Activated CD4-positive, alpha-beta T cell treated with anti-CD3 and anti-CD28 coated beads, Interleukin-2, amount 10 ng/mL, durations not matched to agents 24 days and 14 days (primary cell): Measurements from ENCODE around the gene ARID5B. TPM values are rescaled to one million over a fixed set of nuclear protein-coding genes. Genes with fewer than 3 reads are reported as not detected.
A peak's percentile ranks its signal among the peaks of the same experiment; 100 is the strongest.

Experiments used
- DNase-seq: peaks from one replicate; pipeline ENCODE4 v3.0.0; 2022
- H3K27ac Mint-ChIP-seq: one replicate; pipeline ENCODE4 v1.8.0; 2022; ENCODE audit warnings: mild to moderate bottlenecking, mixed read lengths
- H3K27me3 Mint-ChIP-seq: one replicate; pipeline ENCODE4 v1.8.0; 2022; ENCODE audit warnings: mixed read lengths
- H3K36me3 Mint-ChIP-seq: one replicate; pipeline ENCODE4 v1.8.0; 2022; ENCODE audit warnings: low read depth, mild to moderate bottlenecking, mixed read lengths
- H3K4me1 Mint-ChIP-seq: one replicate; pipeline ENCODE4 v1.8.0; 2021; ENCODE audit warnings: mixed read lengths
- H3K4me3 Mint-ChIP-seq: one replicate; pipeline ENCODE4 v1.8.0; 2022; ENCODE audit warnings: mild to moderate bottlenecking, moderate library complexity, mixed read lengths
- H3K9me3 Mint-ChIP-seq: one replicate; pipeline ENCODE4 v1.8.0; 2021; ENCODE audit warnings: mixed read lengths
- intact Hi-C: fragments of 100-400 bp; cut with micrococcal nuclease; formaldehyde crosslinking; loops from one replicate; pipeline ENCODE4 v1.15.1; 2023
- total RNA-seq: library from RNA; stranded (reverse); gene quantifications from 2 replicates; pipeline ENCODE4 v1.2.3, GENCODE V29; 2022

ARID5B gene
- total RNA-seq, 1 donor from 2014 or later, result 58.2 TPM

- intact Hi-C loops, result no loop called here
- Mint-ChIP-seq H3K9me3 (peaks cover 3% of the 10 kb centered on the region), H3K27ac (peak overlapping the region; percentile 88), H3K4me1 (peaks cover 70% of the 10 kb centered on the region), H3K4me3 (no peak overlapping the region), H3K36me3 (peaks cover 82% of the 10 kb centered on the region), H3K27me3 (no peaks in the 10 kb centered on the region)
- DNase-seq, result no peak
Observed at GRCh38 chr10:62085821-62086220, 184.3 kb downstream of the ARID5B start.

- no peak overlapping the region for H3K27ac Mint-ChIP-seq
- H3K4me3 Mint-ChIP-seq, result no peak overlapping the region
- H3K4me1 Mint-ChIP-seq, result peaks cover 62% of the 10 kb centered on the region
- peaks cover 85% of the 10 kb centered on the region for H3K36me3 Mint-ChIP-seq
- intact Hi-C loops, result no loop called here
- H3K9me3 Mint-ChIP-seq, result peaks cover 3% of the 10 kb centered on the region
- H3K27me3 Mint-ChIP-seq, result no peaks in the 10 kb centered on the region
- no peak for DNase-seq
Observed at GRCh38 chr10:62087329-62087728, 185.8 kb downstream of the ARID5B start.

- H3K36me3 Mint-ChIP-seq, result peaks cover 89% of the 10 kb centered on the region
- intact Hi-C loops, result no loop called here
- H3K27me3 Mint-ChIP-seq, result no peaks in the 10 kb centered on the region
- peak overlapping the region; percentile 50 for H3K27ac Mint-ChIP-seq
- H3K4me1 Mint-ChIP-seq, result peaks cover 57% of the 10 kb centered on the region
- DNase-seq, result no peak
- H3K9me3 Mint-ChIP-seq, result peaks cover 3% of the 10 kb centered on the region
- H3K4me3 Mint-ChIP-seq, result no peak overlapping the region
Observed at GRCh38 chr10:62088786-62089185, 187.3 kb downstream of the ARID5B start.

- Mint-ChIP-seq H3K36me3 (peaks cover 93% of the 10 kb centered on the region), H3K27me3 (no peaks in the 10 kb centered on the region), H3K4me1 (peaks cover 47% of the 10 kb centered on the region), H3K27ac (no peak overlapping the region), H3K9me3 (no peaks in the 10 kb centered on the region), H3K4me3 (no peak overlapping the region)
- DNase-seq, result no peak
- intact Hi-C loops, result no loop called here
Observed at GRCh38 chr10:62092301-62093030, 191.0 kb downstream of the ARID5B start.

GRCh38 chr10:62093863-62094291, 192.4 kb downstream of the ARID5B start:
- no peaks in the 10 kb centered on the region for H3K9me3 Mint-ChIP-seq
- no peak overlapping the region for H3K4me3 Mint-ChIP-seq
- H3K27me3 Mint-ChIP-seq, result no peaks in the 10 kb centered on the region
- DNase-seq, result no peak
- peaks cover 92% of the 10 kb centered on the region for H3K36me3 Mint-ChIP-seq
- H3K4me1 Mint-ChIP-seq, result peaks cover 47% of the 10 kb centered on the region
- intact Hi-C loops, result no loop called here
- H3K27ac Mint-ChIP-seq, result peak overlapping the region; percentile 39

GRCh38 chr10:62095181-62096122, 194.0 kb downstream of the ARID5B start:
- Mint-ChIP-seq H3K4me1 (peaks cover 42% of the 10 kb centered on the region), H3K36me3 (peaks cover 77% of the 10 kb centered on the region), H3K9me3 (no peaks in the 10 kb centered on the region), H3K27me3 (no peaks in the 10 kb centered on the region), H3K27ac (no peak overlapping the region), H3K4me3 (no peak overlapping the region)
- DNase-seq, result no peak
- intact Hi-C loops, result no loop called here

GRCh38 chr10:62096256-62096933, 194.9 kb downstream of the ARID5B start:
- H3K27ac Mint-ChIP-seq, result no peak overlapping the region
- no peaks in the 10 kb centered on the region for H3K27me3 Mint-ChIP-seq

GRCh38 chr10:62098278-62099121, 197.0 kb downstream of the ARID5B start:
- H3K9me3 Mint-ChIP-seq, result no peaks in the 10 kb centered on the region

More at GRCh38 chr10:62096256-62096933, 194.9 kb downstream of the ARID5B start:
- H3K36me3 Mint-ChIP-seq, result peaks cover 68% of the 10 kb centered on the region
- H3K4me1 Mint-ChIP-seq, result peaks cover 39% of the 10 kb centered on the region
- intact Hi-C loops, result no loop called here
- no peak overlapping the region for H3K4me3 Mint-ChIP-seq
- no peaks in the 10 kb centered on the region for H3K9me3 Mint-ChIP-seq
- DNase-seq, result no peak

GRCh38 chr10:62099299-62099698, 197.8 kb downstream of the ARID5B start:
- H3K27me3 Mint-ChIP-seq, result no peaks in the 10 kb centered on the region
- H3K4me3 Mint-ChIP-seq, result no peak overlapping the region
- peaks cover 40% of the 10 kb centered on the region for H3K36me3 Mint-ChIP-seq
- intact Hi-C loops, result no loop called here
- peaks cover 26% of the 10 kb centered on the region for H3K4me1 Mint-ChIP-seq
- no peaks in the 10 kb centered on the region for H3K9me3 Mint-ChIP-seq
- H3K27ac Mint-ChIP-seq, result no peak overlapping the region
- DNase-seq, result no peak

More at GRCh38 chr10:62098278-62099121, 197.0 kb downstream of the ARID5B start:
- intact Hi-C loops, result no loop called here
- Mint-ChIP-seq H3K4me3 (no peak overlapping the region), H3K27me3 (no peaks in the 10 kb centered on the region), H3K4me1 (peaks cover 25% of the 10 kb centered on the region), H3K27ac (peak overlapping the region; percentile 17), H3K36me3 (peaks cover 48% of the 10 kb centered on the region)
- DNase-seq, result no peak

- no peak for DNase-seq
- Mint-ChIP-seq H3K27me3 (no peaks in the 10 kb centered on the region), H3K4me3 (no peak overlapping the region), H3K9me3 (no peaks in the 10 kb centered on the region), H3K27ac (no peak overlapping the region), H3K4me1 (peaks cover 33% of the 10 kb centered on the region), H3K36me3 (peaks cover 6% of the 10 kb centered on the region)
- intact Hi-C loops, result no loop called here
Observed at GRCh38 chr10:62103857-62104256, 202.4 kb downstream of the ARID5B start.

GRCh38 chr10:62106929-62107519, 205.5 kb downstream of the ARID5B start:
- intact Hi-C loops, result no loop called here
- Mint-ChIP-seq H3K36me3 (peaks cover 5% of the 10 kb centered on the region), H3K27me3 (no peaks in the 10 kb centered on the region), H3K4me3 (no peak overlapping the region), H3K27ac (no peak overlapping the region), H3K9me3 (no peaks in the 10 kb centered on the region), H3K4me1 (peaks cover 39% of the 10 kb centered on the region)
- DNase-seq, result no peak

GRCh38 chr10:62108759-62109586, 207.5 kb downstream of the ARID5B start:
- H3K36me3 Mint-ChIP-seq, result peaks cover 7% of the 10 kb centered on the region
- H3K4me1 Mint-ChIP-seq, result peaks cover 36% of the 10 kb centered on the region
- no peaks in the 10 kb centered on the region for H3K27me3 Mint-ChIP-seq
- DNase-seq, result no peak
- intact Hi-C loops, result no loop called here
- H3K4me3 Mint-ChIP-seq, result no peak overlapping the region
- no peaks in the 10 kb centered on the region for H3K9me3 Mint-ChIP-seq
- peak overlapping the region; percentile 49 for H3K27ac Mint-ChIP-seq
